ENCODE measurements around the gene KLK8. TPM values are rescaled to one million over a fixed set of nuclear protein-coding genes. Genes with fewer than 3 reads are reported as not detected.

KLK8 gene
- total RNA-seq, 1 donor from 2014 or later, result not detected

GRCh38 chr19:51020988-51021651 lies 19.7 kb upstream of the KLK8 start:
- intact Hi-C loops (cut with DNase I), result loop anchor here (2.0 to 5.0 kb wide), 2 partner anchors 74 to 146 kb away; no protein-coding TSS in a partner anchor
- ATAC-seq (ENCODE audit: poor library complexity) (peak; percentile 58), DNase-seq (no peak)

GRCh38 chr19:51019544-51019925 lies 18.1 kb upstream of the KLK8 start, which contains the start of gene KLK10:
Gene KLK10, minus strand, starts transcription at chr19:51019709. Its CDS starts 579 bp downstream, at chr19:51019130.
- intact Hi-C loops (cut with DNase I), result no loop called here

GRCh38 chr19:51018745-51019543 lies 17.5 kb upstream of the KLK8 start:
- DNase-seq (no peak), ATAC-seq (ENCODE audit: poor library complexity) (peak; percentile 21)
- intact Hi-C loops (cut with DNase I), result no loop called here

More at GRCh38 chr19:51019544-51019925, 18.1 kb upstream of the KLK8 start, which contains the start of gene KLK10:
- no peak for ATAC-seq (ENCODE audit: poor library complexity)
- DNase-seq, result no peak

- intact Hi-C loops (cut with DNase I), result no loop called here
- ATAC-seq (ENCODE audit: poor library complexity), result peak; percentile 51
- DNase-seq, result no peak
Measured at GRCh38 chr19:51016798-51017683, 15.6 kb upstream of the KLK8 start.

GRCh38 chr19:51015691-51016267 lies 14.4 kb upstream of the KLK8 start:
- DNase-seq, result no peak
- ATAC-seq (ENCODE audit: poor library complexity), result no peak
- intact Hi-C loops (cut with DNase I), result no loop called here

GRCh38 chr19:51014242-51014641 lies 12.8 kb upstream of the KLK8 start:
- DNase-seq (no peak), ATAC-seq (ENCODE audit: poor library complexity) (no peak)
- intact Hi-C loops (cut with DNase I), result no loop called here

GRCh38 chr19:51012661-51013190 lies 11.3 kb upstream of the KLK8 start:
- no peak for DNase-seq
- intact Hi-C loops (cut with DNase I), result no loop called here
- no peak for ATAC-seq (ENCODE audit: poor library complexity)

GRCh38 chr19:51010066-51010795 lies 8.8 kb upstream of the KLK8 start:
- intact Hi-C loops (cut with DNase I), result no loop called here
- ATAC-seq (ENCODE audit: poor library complexity) (no peak), DNase-seq (no peak)

GRCh38 chr19:51009061-51009891 lies 7.9 kb upstream of the KLK8 start:
- DNase-seq (no peak), ATAC-seq (ENCODE audit: poor library complexity) (no peak)
- intact Hi-C loops (cut with DNase I), result no loop called here

GRCh38 chr19:51007488-51007887 lies 6.1 kb upstream of the KLK8 start:
- no peak for DNase-seq
- ATAC-seq (ENCODE audit: poor library complexity), result no peak
- intact Hi-C loops (cut with DNase I), result no loop called here

- DNase-seq (no peak), ATAC-seq (ENCODE audit: poor library complexity) (no peak)
- intact Hi-C loops (cut with DNase I), result no loop called here
Measured at GRCh38 chr19:51006406-51006805, 5.0 kb upstream of the KLK8 start.

GRCh38 chr19:51005248-51005647 lies 3.8 kb upstream of the KLK8 start:
- DNase-seq, result no peak
- intact Hi-C loops (cut with DNase I), result no loop called here
- ATAC-seq (ENCODE audit: poor library complexity), result no peak

- ATAC-seq (ENCODE audit: poor library complexity) (no peak), DNase-seq (no peak)
- intact Hi-C loops (cut with DNase I), result no loop called here
Measured at GRCh38 chr19:51003316-51003715, 1.9 kb upstream of the KLK8 start.

GRCh38 chr19:51002542-51003311 lies 1.3 kb upstream of the KLK8 start:
- intact Hi-C loops (cut with DNase I), result no loop called here
- ATAC-seq (ENCODE audit: poor library complexity) (no peak), DNase-seq (no peak)

- ATAC-seq (ENCODE audit: poor library complexity) (no peak), DNase-seq (no peak)
- intact Hi-C loops (cut with DNase I), result no loop called here
Measured at GRCh38 chr19:51002089-51002532, 707 bp upstream of the KLK8 start.

- intact Hi-C loops (cut with DNase I), result no loop called here
- ATAC-seq (ENCODE audit: poor library complexity) (no peak), DNase-seq (no peak)
Measured at GRCh38 chr19:51000981-51001380, 423 bp downstream of the KLK8 start.

All from Right ventricle myocardium superior (tissue), 1 donor.